Iris pigment epithelial cell (primary cell): ENCODE measurements around the gene SLC25A14.

ENCODE experiments used
- DNase-seq: peaks from one replicate; pipeline ENCODE4 v3.0.0-alpha.2; 2011; ENCODE audit warnings: low read depth

SLC25A14 gene

GRCh38 chrX:130385520-130385919, 45.8 kb downstream of the SLC25A14 start, which contains the start of gene GPR119:
Gene GPR119 (minus strand): TSS chrX:130385674. CDS start chrX:130385447, 227 bp downstream.
- DNase-seq = no peak

- DNase-seq = no peak
Measured at GRCh38 chrX:130386408-130386808, 46.7 kb downstream of the SLC25A14 start.

GRCh38 chrX:130393451-130394074, 53.8 kb downstream of the SLC25A14 start:
- peak; percentile 46 for DNase-seq

GRCh38 chrX:130395341-130395740, 55.6 kb downstream of the SLC25A14 start:
- no peak for DNase-seq

- peak; percentile 57 for DNase-seq
Measured at GRCh38 chrX:130401415-130402207, 61.9 kb downstream of the SLC25A14 start, which contains the start of gene RBMX2. Gene RBMX2 (plus strand): TSS chrX:130401987. CDS start chrX:130402033, 46 bp downstream.

- no peak for DNase-seq
Measured at GRCh38 chrX:130402208-130402684, 62.5 kb downstream of the SLC25A14 start.

GRCh38 chrX:130413415-130413814, 73.7 kb downstream of the SLC25A14 start:
- peak; percentile 10 for DNase-seq

- DNase-seq = no peak
Measured at GRCh38 chrX:130414800-130415199, 75.1 kb downstream of the SLC25A14 start.

GRCh38 chrX:130415201-130415600, 75.5 kb downstream of the SLC25A14 start:
- no peak for DNase-seq

- no peak for DNase-seq
Measured at GRCh38 chrX:130416785-130417184, 77.1 kb downstream of the SLC25A14 start.

- DNase-seq = no peak
Measured at GRCh38 chrX:130418066-130418465, 78.3 kb downstream of the SLC25A14 start.

GRCh38 chrX:130418740-130419139, 79.0 kb downstream of the SLC25A14 start:
- no peak for DNase-seq

GRCh38 chrX:130419263-130419662, 79.5 kb downstream of the SLC25A14 start:
- no peak for DNase-seq
